Tibial nerve (tissue), 4 donors: ENCODE results near the gene LRRC63.

ENCODE experiments used
- EP300 ChIP-seq, 2 donors: sonication (generic); formaldehyde crosslinking; IDR thresholded peaks; one replicate each; pipeline ENCODE4 v1.6.1; 2017; ENCODE audit warnings: antibody characterized with exemption in 2 of 2, mild to moderate bottlenecking in 1 of 2
- TF ChIP-seq, protein P1 (sequence below), 5 experiments: fragments of 200-600 bp in 3 of 5; fragments of 450-650 bp in 2 of 5; sonication (generic) in 3 of 5; IDR thresholded peaks; one replicate each; pipeline ENCODE4 v1.5.1; 2016 to 2019; ENCODE audit warnings: antibody characterized with exemption in 5 of 5, mild to moderate bottlenecking in 3 of 5, moderate library complexity in 2 of 5

GRCh38 chr13:46296115-46296822 is 84.5 kb downstream of the LRRC63 start:
- TF ChIP-seq, protein P1, sequence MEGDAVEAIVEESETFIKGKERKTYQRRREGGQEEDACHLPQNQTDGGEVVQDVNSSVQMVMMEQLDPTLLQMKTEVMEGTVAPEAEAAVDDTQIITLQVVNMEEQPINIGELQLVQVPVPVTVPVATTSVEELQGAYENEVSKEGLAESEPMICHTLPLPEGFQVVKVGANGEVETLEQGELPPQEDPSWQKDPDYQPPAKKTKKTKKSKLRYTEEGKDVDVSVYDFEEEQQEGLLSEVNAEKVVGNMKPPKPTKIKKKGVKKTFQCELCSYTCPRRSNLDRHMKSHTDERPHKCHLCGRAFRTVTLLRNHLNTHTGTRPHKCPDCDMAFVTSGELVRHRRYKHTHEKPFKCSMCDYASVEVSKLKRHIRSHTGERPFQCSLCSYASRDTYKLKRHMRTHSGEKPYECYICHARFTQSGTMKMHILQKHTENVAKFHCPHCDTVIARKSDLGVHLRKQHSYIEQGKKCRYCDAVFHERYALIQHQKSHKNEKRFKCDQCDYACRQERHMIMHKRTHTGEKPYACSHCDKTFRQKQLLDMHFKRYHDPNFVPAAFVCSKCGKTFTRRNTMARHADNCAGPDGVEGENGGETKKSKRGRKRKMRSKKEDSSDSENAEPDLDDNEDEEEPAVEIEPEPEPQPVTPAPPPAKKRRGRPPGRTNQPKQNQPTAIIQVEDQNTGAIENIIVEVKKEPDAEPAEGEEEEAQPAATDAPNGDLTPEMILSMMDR (IDR thresholded peaks at IDR 0.05) = no peak
- TF ChIP-seq EP300 (IDR thresholded peaks at IDR 0.05) = peak in 1 of 2 donors; percentile 73
